Measurements from ENCODE around the gene SYDE2.
"Not testable (repeated sequence)": the region's sequence is repeated elsewhere in the genome, so short reads cannot be mapped to it uniquely, and the experiment has no call there.

Gene SYDE2

GRCh38 chr1:85200463-85201339 lies at the start of gene SYDE2:
Gene SYDE2, minus strand, starts transcription at chr1:85201016. Its CDS starts 20 bp downstream, at chr1:85200996.
- Histone ChIP-seq H3K4me3 (ENCODE audit: low read length) (peak within 1 kb of the TSS; percentile 68), H3K4me1 (ENCODE audit: control insufficient read depth, insufficient read depth, low read length) (peaks cover 7% of the 10 kb centered on the region), H3K27me3 (ENCODE audit: control insufficient read depth, insufficient read depth, low read length) (peaks cover 4% of the 10 kb centered on the region), H3K36me3 (ENCODE audit: control insufficient read depth, insufficient read depth, low read length) (no peaks in the 10 kb centered on the region), H3K27ac (ENCODE audit: low read depth, low read length) (peak within 1 kb of the TSS; percentile 98), H3K9ac (ENCODE audit: low read length) (peak within 1 kb of the TSS; percentile 71)

GRCh38 chr1:85249042-85249441 lies 48.2 kb upstream of the SYDE2 start:
- not testable (repeated sequence) for H3K27ac ChIP-seq (ENCODE audit: low read depth, low read length); H3K36me3 ChIP-seq (ENCODE audit: control insufficient read depth, insufficient read depth, low read length); H3K9ac ChIP-seq (ENCODE audit: low read length); H3K27me3 ChIP-seq (ENCODE audit: control insufficient read depth, insufficient read depth, low read length); H3K4me1 ChIP-seq (ENCODE audit: control insufficient read depth, insufficient read depth, low read length); H3K4me3 ChIP-seq (ENCODE audit: low read length)

GRCh38 chr1:85245891-85246290 lies 45.1 kb upstream of the SYDE2 start:
- Histone ChIP-seq H3K9ac (ENCODE audit: low read length) (no peak overlapping the region), H3K27ac (ENCODE audit: low read depth, low read length) (peak overlapping the region; percentile 44), H3K27me3 (ENCODE audit: control insufficient read depth, insufficient read depth, low read length) (no peaks in the 10 kb centered on the region), H3K36me3 (ENCODE audit: control insufficient read depth, insufficient read depth, low read length) (no peaks in the 10 kb centered on the region), H3K4me1 (ENCODE audit: control insufficient read depth, insufficient read depth, low read length) (peaks cover 13% of the 10 kb centered on the region), H3K4me3 (ENCODE audit: low read length) (no peak overlapping the region)

GRCh38 chr1:85245456-85245855 lies 44.6 kb upstream of the SYDE2 start:
- H3K4me3 ChIP-seq (ENCODE audit: low read length): no peak overlapping the region
- H3K27ac ChIP-seq (ENCODE audit: low read depth, low read length): peak overlapping the region; percentile 44
- no peaks in the 10 kb centered on the region for H3K36me3 ChIP-seq (ENCODE audit: control insufficient read depth, insufficient read depth, low read length)
- no peaks in the 10 kb centered on the region for H3K27me3 ChIP-seq (ENCODE audit: control insufficient read depth, insufficient read depth, low read length)
- H3K4me1 ChIP-seq (ENCODE audit: control insufficient read depth, insufficient read depth, low read length): peaks cover 17% of the 10 kb centered on the region
- H3K9ac ChIP-seq (ENCODE audit: low read length): no peak overlapping the region

- H3K27ac ChIP-seq (ENCODE audit: low read depth, low read length): peak overlapping the region; percentile 34
- no peaks in the 10 kb centered on the region for H3K27me3 ChIP-seq (ENCODE audit: control insufficient read depth, insufficient read depth, low read length)
- H3K4me3 ChIP-seq (ENCODE audit: low read length): no peak overlapping the region
- no peak overlapping the region for H3K9ac ChIP-seq (ENCODE audit: low read length)
- H3K4me1 ChIP-seq (ENCODE audit: control insufficient read depth, insufficient read depth, low read length): peaks cover 24% of the 10 kb centered on the region
- no peaks in the 10 kb centered on the region for H3K36me3 ChIP-seq (ENCODE audit: control insufficient read depth, insufficient read depth, low read length)
These were observed 43.6 kb upstream of the SYDE2 start for GRCh38 chr1:85244271-85245061.

GRCh38 chr1:85243372-85243771 lies 42.6 kb upstream of the SYDE2 start:
- Histone ChIP-seq H3K27ac (ENCODE audit: low read depth, low read length) (no peak overlapping the region), H3K4me1 (ENCODE audit: control insufficient read depth, insufficient read depth, low read length) (peaks cover 24% of the 10 kb centered on the region), H3K36me3 (ENCODE audit: control insufficient read depth, insufficient read depth, low read length) (no peaks in the 10 kb centered on the region), H3K9ac (ENCODE audit: low read length) (no peak overlapping the region), H3K27me3 (ENCODE audit: control insufficient read depth, insufficient read depth, low read length) (no peaks in the 10 kb centered on the region), H3K4me3 (ENCODE audit: low read length) (no peak overlapping the region)

- H3K4me1 ChIP-seq (ENCODE audit: control insufficient read depth, insufficient read depth, low read length): peaks cover 24% of the 10 kb centered on the region
- no peak overlapping the region for H3K9ac ChIP-seq (ENCODE audit: low read length)
- H3K27ac ChIP-seq (ENCODE audit: low read depth, low read length): peak overlapping the region; percentile 52
- no peaks in the 10 kb centered on the region for H3K27me3 ChIP-seq (ENCODE audit: control insufficient read depth, insufficient read depth, low read length)
- H3K4me3 ChIP-seq (ENCODE audit: low read length): no peak overlapping the region
- H3K36me3 ChIP-seq (ENCODE audit: control insufficient read depth, insufficient read depth, low read length): no peaks in the 10 kb centered on the region
These were observed 39.8 kb upstream of the SYDE2 start for GRCh38 chr1:85240643-85241042.

GRCh38 chr1:85240174-85240601 lies 39.4 kb upstream of the SYDE2 start:
- H3K4me1 ChIP-seq (ENCODE audit: control insufficient read depth, insufficient read depth, low read length): peaks cover 24% of the 10 kb centered on the region
- H3K27me3 ChIP-seq (ENCODE audit: control insufficient read depth, insufficient read depth, low read length): no peaks in the 10 kb centered on the region
- no peak overlapping the region for H3K9ac ChIP-seq (ENCODE audit: low read length)
- H3K4me3 ChIP-seq (ENCODE audit: low read length): no peak overlapping the region
- H3K27ac ChIP-seq (ENCODE audit: low read depth, low read length): peak overlapping the region; percentile 52
- no peaks in the 10 kb centered on the region for H3K36me3 ChIP-seq (ENCODE audit: control insufficient read depth, insufficient read depth, low read length)

- Histone ChIP-seq H3K4me3 (ENCODE audit: low read length) (no peak overlapping the region), H3K4me1 (ENCODE audit: control insufficient read depth, insufficient read depth, low read length) (peaks cover 14% of the 10 kb centered on the region), H3K27me3 (ENCODE audit: control insufficient read depth, insufficient read depth, low read length) (no peaks in the 10 kb centered on the region), H3K27ac (ENCODE audit: low read depth, low read length) (no peak overlapping the region), H3K36me3 (ENCODE audit: control insufficient read depth, insufficient read depth, low read length) (no peaks in the 10 kb centered on the region), H3K9ac (ENCODE audit: low read length) (no peak overlapping the region)
These were observed 36.8 kb upstream of the SYDE2 start for GRCh38 chr1:85237613-85238012.

- H3K9ac ChIP-seq (ENCODE audit: low read length): no peak overlapping the region
- H3K36me3 ChIP-seq (ENCODE audit: control insufficient read depth, insufficient read depth, low read length): no peaks in the 10 kb centered on the region
- H3K4me3 ChIP-seq (ENCODE audit: low read length): no peak overlapping the region
- H3K4me1 ChIP-seq (ENCODE audit: control insufficient read depth, insufficient read depth, low read length): peaks cover 2% of the 10 kb centered on the region
- no peak overlapping the region for H3K27ac ChIP-seq (ENCODE audit: low read depth, low read length)
- H3K27me3 ChIP-seq (ENCODE audit: control insufficient read depth, insufficient read depth, low read length): no peaks in the 10 kb centered on the region
These were observed 29.6 kb upstream of the SYDE2 start for GRCh38 chr1:85230305-85230977.

GRCh38 chr1:85229574-85230097 lies 28.8 kb upstream of the SYDE2 start:
- H3K27me3 ChIP-seq (ENCODE audit: control insufficient read depth, insufficient read depth, low read length): no peaks in the 10 kb centered on the region
- H3K9ac ChIP-seq (ENCODE audit: low read length): no peak overlapping the region
- no peak overlapping the region for H3K27ac ChIP-seq (ENCODE audit: low read depth, low read length)
- H3K36me3 ChIP-seq (ENCODE audit: control insufficient read depth, insufficient read depth, low read length): no peaks in the 10 kb centered on the region
- H3K4me1 ChIP-seq (ENCODE audit: control insufficient read depth, insufficient read depth, low read length): peaks cover 10% of the 10 kb centered on the region
- no peak overlapping the region for H3K4me3 ChIP-seq (ENCODE audit: low read length)

- Histone ChIP-seq H3K4me3 (ENCODE audit: low read length) (no peak overlapping the region), H3K27me3 (ENCODE audit: control insufficient read depth, insufficient read depth, low read length) (no peaks in the 10 kb centered on the region), H3K4me1 (ENCODE audit: control insufficient read depth, insufficient read depth, low read length) (peaks cover 14% of the 10 kb centered on the region), H3K9ac (ENCODE audit: low read length) (no peak overlapping the region), H3K27ac (ENCODE audit: low read depth, low read length) (no peak overlapping the region), H3K36me3 (ENCODE audit: control insufficient read depth, insufficient read depth, low read length) (no peaks in the 10 kb centered on the region)
These were observed 28.2 kb upstream of the SYDE2 start for GRCh38 chr1:85228972-85229371.

Data from rectal smooth muscle tissue (tissue), 1 donor.